Measurements from ENCODE around the gene TRIM71.

TRIM71 gene

DNA sequence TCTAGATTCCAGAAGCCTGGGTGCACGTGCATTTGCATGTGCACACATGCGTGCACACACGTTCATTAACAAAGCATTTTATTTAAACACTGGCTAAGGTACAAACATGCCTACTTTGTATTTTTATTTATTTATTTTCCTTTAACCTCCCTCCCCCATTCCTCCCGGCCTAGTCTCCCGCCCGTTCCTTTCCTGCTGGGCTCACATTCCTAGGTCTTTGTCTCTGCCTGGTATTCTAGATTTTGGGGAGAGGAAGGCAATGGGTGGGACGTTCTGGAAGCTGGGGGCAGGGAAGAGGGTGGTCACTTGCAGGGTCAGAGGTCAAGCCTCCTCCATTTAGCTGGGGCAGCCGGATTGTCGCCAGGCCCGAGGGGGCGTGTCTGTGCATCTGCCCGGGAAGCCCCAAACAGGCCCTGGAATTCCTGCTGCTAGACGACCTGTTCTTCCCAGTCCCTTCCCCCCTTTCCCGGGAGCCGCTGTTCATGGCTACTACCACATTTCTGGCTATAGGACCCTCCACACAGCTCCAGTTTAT is 51.8 kb downstream of the TRIM71 start:
- no peak for DNase-seq

DNA sequence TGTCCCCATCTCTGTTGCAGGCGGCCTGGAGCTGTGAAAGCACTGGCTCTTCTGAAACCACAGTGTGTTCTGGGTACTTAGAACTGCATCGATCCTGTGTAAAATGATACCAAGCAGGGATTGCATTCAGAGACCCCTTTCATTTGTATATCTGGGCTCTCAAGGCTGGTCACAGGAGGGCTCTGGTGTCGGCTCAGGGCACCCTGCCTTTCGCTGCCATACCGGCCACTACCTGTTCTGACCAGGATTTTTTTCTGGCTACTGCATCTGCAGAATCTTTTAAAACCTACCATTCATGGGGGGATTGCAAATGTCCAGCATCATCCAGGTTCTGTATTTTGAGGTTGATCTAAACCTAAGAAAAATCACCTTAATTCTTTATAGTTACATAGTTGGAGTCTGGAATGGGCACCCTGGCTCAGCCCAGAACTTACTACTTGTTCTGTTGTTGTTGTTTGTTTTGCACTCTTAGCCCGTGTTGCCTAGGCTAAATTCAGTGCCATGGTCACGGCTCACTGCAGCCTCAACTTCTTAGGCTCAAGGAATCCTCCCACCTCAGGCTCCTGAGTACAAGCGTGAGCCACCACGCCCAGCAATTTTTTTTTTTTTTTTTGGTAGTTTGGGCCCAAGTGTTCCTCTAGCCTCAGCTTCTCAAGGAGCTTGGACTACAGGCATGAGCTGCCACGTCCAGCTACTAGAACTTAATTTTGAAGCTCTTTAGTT is 52.7 kb downstream of the TRIM71 start:
- no peak for DNase-seq

DNA sequence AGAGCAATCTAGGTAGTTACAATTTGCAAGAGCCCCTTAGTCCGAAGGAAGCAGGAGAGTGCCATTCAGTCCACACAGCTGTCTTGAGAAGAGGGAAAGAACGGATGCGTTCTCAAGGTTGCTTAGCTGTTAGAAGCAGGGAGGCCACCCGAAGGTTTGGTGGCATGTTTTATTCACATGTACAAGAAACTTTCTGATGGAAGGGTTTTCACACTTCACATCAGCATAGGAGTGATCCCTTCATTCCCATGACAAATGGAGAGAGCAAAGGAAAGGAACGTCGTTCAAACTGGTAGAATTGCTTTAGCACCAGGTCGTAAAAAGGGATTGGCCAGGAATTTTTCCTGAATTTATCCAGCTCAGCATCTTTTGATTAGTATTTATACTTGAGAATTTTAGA is 53.5 kb downstream of the TRIM71 start:
- no peak for DNase-seq

DNA sequence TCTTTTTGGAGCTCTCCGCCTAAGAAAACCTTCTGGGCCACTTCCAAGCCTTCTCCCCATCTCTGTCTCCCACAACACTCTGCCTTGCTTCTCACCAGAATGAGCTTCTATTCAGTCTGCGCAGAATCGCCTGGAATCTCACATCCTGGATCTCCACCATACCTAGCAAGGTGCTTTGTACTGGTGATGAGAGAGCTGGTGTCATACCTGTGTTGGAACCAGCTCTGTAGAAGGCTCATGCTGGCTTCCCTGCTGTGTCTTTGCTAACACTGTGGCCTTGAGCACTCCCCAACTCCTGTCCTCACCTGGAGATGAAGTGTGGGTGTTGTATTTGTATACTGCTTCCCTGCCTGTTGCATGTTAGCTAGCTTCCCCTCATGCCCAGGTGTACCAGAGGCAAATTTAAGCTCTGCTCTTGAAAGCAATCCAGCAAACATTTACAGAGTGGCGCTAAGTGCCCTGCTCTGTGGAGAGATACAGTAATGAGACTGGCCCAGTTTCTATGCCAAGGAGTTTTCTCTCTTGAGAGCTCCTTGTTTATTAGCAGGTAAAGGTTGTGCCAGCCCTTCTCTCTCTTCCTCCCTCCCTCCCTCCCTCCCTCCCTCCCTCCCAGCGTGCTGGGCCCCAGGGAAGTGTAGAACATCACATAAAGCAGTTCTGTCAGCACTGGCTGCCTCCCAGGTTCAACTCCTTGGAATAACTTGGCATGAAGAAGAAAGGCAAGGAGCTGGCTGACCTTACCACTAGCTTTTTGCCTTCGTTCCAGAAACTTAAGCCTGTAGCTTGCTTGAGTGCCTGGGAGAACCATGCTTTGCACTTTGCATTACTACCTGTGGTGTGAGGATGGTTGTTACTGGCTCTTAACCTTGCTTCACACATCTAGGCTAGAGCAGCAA is 54.9 kb downstream of the TRIM71 start:
- DNase-seq = no peak

DNA sequence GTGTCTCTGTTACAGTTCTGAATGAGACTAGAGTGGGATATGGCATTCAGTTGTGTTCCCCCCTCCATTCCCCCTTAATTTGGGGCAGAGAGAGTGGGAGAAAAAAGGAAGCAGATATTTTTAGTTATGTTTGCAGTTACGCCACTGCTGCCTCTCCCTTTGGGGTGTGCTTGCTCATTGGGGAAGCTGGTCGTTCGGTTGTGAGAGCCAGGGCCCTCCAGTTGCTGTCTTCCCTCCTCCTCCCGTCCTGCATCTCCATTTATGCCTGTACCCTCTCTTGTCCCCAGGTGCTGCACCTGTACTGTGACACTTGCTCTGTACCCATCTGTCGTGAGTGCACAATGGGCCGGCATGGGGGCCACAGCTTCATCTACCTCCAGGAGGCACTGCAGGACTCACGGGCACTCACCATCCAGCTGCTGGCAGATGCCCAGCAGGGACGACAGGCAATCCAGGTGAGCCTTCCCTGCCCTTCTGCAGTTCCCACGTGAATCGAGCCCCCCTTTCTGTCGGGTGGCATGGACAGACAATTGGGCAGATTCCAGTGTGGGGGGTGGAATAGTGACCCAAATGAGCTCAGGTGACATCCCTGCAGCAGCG is 55.8 kb downstream of the TRIM71 start:
- no peak for DNase-seq

DNA sequence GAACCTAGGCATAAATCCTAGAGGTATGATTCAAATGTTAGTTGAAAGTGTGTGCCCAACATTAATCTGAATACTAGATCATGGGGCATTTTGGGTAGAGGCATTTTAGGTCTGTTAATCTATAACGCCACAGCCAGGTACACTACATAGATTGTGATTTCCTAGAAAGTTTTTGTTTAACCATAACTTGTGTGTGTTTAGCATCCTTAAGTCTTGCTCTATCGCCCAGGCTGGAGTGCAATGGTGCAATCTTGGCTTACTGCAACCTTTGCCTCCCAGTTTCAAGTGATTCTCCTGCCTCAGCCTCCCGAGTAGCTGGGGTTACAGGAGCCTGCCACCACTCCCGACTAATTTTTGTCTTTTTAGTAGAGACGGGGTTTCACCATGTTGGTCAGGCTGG is 59.1 kb downstream of the TRIM71 start:
- DNase-seq = no peak

DNA sequence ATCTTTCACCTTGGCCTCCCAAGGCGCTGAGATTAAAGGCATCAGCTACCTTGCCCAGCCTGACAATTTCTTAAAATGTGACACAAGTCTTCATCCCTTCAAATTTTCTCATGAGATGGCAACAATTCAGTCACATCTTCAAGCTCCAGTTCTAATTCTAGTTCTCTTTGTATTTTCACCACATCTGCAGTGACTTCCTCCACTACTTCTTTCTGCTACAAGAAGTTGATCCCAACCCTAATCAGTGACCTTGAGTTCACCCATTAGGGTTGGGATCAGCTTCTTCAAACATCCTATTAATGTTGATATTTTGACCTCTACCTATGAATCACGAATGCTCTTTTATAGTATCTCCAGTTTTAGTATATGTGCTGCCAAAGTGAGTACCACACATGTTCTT is 59.8 kb downstream of the TRIM71 start:
- no peak for DNase-seq

DNA sequence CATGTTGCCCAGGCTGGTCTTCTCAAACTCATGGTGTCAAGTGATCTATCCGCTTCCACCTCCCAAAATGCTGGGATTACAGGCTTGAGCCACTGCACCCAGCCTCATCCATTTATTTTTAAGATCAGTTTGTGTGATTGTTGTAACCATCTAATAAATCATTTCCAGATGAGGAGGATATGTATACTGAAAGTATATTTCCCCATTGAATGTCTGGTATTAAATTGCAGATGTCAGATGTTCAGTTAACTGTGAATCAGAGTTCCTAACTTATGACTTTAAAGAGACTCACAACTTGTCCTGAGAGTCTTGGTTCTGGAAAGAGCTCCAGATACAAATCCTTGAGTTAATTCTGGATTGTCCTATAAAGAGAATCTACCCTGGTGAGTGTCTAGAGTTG is 62.4 kb downstream of the TRIM71 start:
- no peak for DNase-seq

DNA sequence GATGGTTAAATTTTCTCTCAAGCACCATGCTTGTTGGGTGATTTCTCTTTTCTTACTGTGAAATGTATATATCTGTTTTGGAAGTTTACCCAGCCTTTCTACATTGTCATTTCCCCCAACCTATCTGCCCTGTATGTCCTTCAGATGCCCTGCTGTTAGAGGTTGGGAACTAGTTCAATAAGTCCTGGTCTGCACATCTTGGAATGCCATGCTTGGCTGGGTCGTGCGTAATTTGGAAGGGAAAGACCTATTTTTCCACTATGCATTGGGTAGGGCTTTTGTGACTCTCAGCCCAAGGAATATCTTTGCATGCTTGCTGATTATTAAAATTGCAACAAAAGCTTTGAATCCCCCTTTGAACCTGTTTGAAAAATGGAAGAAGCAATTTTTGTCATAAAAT is 63.8 kb downstream of the TRIM71 start:
- DNase-seq = no peak

DNA sequence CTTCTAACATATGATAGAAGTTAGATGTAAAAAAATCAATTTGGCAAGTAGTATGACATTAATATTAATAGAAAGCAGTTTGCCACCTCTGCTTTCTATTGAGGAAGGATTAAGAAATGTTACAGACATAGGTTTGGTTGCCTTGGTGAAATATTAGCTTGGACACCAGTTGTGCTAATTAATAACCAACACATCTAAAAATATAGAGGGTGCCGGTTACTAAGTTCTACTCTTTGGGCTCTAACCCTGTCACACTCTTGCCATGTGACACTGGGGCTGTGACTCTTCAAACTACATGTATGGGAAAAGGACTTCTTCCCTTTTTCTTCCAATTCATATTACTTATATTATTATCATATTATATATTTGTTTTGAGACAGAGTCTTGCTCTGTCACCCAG is 64.4 kb downstream of the TRIM71 start:
- DNase-seq = no peak

DNA sequence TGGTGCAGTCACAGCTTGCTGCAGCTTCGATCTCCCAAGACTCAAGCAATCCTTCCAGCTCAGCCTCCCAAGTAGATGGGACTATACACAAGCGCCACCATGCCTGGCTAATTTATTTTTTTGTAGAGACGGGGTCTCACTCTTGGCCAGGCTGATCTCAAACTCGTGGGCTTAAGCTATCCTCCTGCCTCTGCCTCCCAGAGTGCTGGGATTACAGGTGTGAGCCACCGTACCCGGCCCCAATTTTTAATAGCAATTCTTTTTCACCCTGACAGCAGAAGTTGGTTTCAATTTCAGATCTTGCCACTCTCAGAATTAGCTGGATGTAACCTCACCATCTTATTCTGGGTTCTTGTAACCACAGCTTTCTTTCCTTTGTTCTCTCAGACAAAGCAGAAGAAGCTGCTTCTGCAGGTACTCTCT is 64.8 kb downstream of the TRIM71 start:
- DNase-seq = no peak

DNA sequence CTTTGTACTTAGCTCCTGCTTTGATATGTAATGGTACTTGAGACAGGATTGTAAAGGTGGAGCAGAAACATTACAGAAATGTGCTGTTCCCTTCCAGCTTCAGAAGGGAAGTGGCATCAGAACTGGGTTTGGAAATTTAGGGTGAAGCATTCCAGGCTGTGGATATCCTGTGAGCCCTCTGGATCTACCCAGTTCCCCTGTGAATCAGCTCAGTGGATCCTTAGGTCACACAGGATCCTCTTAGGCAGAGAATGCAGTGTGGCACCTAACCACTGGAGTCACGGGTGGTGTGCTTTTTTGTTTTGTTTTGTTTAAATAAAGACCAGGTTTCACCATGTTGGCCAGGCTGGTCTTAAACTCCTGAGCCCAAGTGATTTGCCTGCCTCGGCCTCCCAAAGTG is 66.0 kb downstream of the TRIM71 start:
- no peak for DNase-seq

DNA sequence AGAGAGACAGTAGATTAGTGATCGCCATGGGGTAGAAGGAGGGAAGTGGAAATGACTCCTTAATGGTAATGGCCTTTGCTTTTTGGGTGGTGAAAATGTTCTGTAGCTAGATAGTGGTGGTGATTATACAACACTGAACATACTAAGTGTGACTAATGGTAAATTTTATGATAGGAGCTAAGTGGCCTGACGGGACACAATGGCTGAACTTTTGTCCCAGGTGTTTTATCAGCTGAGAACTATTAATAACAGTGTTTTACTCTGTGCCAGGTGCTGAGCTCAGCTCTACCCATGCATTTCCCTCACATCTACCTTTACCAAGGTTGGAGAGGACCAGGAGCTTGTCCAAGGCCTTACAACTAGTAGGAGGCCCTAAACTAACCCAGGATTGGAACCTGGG is 66.8 kb downstream of the TRIM71 start:
- no peak for DNase-seq

DNA sequence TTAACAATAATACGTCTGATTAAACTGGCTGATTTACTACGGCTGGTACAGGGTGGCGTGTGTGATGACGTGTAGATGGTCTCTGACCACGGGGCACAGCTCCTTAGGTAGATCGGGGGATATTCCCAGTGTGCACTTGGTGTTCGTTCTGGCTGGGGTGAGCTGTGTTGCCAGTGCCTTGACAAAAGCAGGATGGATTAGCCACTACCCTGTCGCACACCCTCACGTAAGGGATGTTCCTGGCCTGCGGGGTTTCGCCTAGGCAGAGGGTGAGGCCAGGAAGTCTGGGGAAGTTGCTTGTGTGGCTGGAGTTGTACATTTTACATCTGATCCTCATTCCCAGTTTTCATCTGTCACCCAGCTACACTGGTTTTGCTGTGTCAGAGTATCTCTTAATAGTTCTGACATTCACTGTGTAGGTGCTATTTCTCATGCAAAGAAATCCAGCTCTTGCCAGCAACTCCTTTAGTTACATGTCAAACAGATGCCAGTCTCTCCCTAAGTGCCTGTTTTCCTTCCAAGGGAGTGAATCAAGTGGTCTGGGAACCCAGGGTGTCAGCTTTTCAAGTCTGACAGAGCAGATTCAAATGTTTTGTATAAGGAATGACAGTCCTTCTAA is 67.6 kb downstream of the TRIM71 start:
- DNase-seq = no peak

DNA sequence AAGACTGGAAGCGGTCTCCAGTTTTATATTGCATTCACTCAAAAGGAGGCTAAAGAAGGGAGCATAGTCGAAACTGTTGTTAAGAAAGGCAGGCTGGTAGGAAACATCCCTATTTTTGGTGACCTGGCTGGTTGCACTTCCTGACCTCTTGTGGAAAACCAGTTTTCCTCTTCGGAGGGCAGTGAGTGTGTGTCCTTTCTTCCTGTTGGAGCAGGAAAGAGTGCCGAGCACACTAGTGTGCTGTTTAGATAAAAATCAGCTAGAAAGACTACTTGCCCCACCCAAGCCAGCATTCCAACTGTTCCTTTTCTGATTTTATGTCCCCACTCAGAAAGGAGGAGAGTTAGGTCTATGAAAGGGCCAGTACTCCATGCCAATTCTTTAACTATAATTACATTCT is 68.5 kb downstream of the TRIM71 start:
- no peak for DNase-seq

DNA sequence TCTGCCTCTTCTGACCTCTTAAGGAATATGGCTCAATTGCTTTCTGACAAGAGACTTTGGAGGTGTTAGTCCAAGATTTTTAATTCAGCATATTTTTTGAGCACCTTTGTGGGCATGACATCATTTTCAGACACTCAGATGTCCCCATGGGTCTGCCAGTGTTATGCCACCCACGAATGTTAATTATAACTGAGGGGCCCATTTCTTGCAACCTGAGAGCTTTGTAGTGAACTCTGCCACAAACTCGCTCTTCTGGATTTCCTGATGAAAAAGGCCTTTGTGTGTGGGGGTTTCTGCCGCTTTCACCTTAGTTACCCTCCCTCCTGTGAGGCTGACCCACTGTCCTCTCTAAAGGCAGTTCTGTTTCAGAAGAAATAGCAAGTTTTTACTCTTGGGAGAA is 69.1 kb downstream of the TRIM71 start:
- no peak for DNase-seq

DNA sequence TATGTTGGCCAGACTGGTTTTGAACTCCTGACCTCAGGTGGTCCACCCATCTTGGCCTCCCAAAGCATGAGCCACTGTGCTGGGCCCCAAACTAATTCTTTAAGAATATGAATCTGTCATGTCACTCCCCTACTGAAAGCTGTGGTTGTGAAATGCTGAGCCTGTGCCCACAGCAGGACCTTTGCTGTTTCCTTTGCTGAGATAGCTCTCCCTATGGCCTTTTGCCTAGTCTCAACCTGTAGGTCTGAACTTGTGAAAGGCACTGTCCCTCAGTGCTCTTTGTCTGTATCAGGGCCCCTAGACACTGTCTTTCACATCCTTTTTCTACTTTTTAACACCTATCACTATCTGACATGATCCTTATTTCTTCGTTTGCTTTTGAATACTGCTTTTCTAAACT is 70.9 kb downstream of the TRIM71 start:
- DNase-seq = no peak

DNA sequence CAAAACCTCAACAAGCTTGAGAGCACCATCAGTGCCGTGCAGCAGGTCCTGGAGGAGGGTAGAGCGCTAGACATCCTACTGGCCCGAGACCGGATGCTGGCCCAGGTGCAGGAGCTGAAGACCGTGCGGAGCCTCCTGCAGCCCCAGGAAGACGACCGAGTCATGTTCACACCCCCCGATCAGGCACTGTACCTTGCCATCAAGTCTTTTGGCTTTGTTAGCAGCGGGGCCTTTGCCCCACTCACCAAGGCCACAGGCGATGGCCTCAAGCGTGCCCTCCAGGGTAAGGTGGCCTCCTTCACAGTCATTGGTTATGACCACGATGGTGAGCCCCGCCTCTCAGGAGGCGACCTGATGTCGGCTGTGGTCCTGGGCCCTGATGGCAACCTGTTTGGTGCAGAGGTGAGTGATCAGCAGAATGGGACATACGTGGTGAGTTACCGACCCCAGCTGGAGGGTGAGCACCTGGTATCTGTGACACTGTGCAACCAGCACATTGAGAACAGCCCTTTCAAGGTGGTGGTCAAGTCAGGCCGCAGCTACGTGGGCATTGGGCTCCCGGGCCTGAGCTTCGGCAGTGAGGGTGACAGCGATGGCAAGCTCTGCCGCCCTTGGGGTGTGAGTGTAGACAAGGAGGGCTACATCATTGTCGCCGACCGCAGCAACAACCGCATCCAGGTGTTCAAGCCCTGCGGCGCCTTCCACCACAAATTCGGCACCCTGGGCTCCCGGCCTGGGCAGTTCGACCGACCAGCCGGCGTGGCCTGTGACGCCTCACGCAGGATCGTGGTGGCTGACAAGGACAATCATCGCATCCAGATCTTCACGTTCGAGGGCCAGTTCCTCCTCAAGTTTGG is 72.9 kb downstream of the TRIM71 start:
- no peak for DNase-seq

DNA sequence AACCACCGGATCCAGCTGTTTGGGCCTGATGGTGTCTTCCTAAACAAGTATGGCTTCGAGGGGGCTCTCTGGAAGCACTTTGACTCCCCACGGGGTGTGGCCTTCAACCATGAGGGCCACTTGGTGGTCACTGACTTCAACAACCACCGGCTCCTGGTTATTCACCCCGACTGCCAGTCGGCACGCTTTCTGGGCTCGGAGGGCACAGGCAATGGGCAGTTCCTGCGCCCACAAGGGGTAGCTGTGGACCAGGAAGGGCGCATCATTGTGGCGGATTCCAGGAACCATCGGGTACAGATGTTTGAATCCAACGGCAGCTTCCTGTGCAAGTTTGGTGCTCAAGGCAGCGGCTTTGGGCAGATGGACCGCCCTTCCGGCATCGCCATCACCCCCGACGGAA is 73.6 kb downstream of the TRIM71 start:
- DNase-seq = no peak

DNA sequence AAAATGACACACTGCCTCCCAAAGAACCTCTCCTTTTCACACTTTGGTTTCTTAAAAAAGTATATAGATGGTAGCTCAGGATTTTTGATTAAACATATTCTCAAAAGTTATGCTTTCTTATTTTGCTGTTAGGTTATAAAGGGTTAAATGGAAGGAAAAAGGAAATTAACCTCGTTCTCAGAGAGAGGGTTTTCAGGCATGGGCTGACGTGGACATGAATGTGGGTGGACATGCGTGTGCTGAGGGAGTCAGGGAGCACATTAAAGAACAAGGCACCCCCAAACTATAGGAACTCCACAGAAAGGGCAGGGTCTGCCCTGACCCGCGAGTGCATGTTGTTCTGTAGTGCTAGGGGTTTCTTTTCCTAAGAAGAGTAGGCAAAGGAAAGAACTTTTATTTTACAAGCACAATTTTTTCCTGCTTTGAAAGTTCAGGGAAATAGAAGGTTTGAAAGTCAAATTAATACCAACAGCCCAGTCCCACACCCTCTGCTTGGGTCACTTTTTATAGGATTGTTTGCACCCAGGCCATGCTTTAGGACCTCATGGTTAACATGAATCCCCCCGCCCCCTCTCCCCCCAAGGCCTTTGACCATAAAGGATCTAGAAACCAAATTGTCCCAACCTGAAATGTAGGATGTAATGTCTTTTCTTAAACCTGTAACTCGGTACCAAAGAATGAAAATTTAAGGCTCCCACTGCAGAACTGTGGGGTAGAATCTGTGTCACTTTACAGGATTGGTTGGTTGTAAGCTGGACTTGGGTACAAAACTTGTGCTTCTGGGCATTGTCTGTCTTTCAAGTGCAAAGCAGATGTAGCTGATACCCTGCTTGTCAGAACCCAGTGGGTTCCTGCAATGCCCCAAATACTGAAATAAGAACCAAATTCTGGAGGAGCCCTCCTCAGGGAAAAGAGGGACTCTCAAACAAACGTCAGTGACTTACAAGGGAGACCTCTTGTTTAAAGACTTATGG is 75.1 kb downstream of the TRIM71 start:
- no peak for DNase-seq

DNA sequence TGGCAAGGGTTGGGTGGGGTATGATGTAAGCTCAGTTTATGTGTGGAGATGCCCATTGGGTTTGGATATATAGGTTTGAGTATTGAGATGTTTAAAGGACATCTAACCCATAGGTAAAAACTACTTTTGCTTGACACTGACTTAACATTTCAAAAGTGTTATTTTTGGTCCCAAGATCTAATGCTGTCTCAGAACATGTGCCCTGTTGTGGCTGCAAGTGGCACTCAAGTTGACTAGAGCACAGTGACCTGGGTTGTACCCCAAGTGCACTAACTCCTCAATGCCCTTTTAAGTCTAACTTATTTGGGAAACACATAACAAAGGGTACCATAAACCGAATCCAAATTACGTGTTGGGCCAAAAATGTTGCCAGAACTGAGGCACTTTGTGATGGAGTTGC is 77.2 kb downstream of the TRIM71 start:
- no peak for DNase-seq

All from SW 1271 (cell line).